ENCODE measurements around the gene SMARCE1. TPM values are rescaled to one million over a fixed set of nuclear protein-coding genes. Genes with fewer than 3 reads are reported as not detected.

SMARCE1 gene
- total RNA-seq, 2 donors from 2014 or later, result 98.1 to 114 TPM

DNA sequence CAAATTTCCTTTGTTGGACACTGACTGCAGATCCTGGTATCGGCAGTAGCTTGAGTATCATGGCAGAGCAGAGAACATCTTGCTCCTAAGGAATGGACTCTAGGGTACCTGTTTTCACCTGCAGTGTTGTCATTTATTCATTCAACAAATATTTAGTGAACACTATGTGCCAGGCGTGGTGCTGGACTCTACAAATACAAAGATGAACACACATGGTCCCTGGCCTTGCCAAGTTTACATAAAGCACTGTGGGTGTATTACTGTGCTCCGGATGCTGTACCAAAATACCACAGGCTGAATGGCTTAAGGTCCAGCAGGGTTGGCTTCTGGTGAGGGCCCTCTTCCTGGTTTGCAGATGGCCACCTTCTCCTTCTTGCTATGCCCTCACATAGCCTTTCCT, 68.1 kb downstream of the SMARCE1 start:
- no peak for ATAC-seq (replicated peaks in 1 of 2)
- no peaks in the 10 kb centered on the region for H3K27me3 Mint-ChIP-seq (ENCODE audit: low read depth)
- H3K27ac Mint-ChIP-seq, result no peak overlapping the region
- peaks cover 12 to 14% of the 10 kb centered on the region in 2 donors for H3K9me3 Mint-ChIP-seq
- H3K4me1 Mint-ChIP-seq (ENCODE audit: low read depth), result peaks cover 79% of the 10 kb centered on the region
- H3K36me3 Mint-ChIP-seq (ENCODE audit: insufficient read depth in 2 of 2), result peaks cover 15 to 32% of the 10 kb centered on the region in 2 donors
- no peak for DNase-seq
- H3K4me3 Mint-ChIP-seq, result no peak overlapping the region

DNA sequence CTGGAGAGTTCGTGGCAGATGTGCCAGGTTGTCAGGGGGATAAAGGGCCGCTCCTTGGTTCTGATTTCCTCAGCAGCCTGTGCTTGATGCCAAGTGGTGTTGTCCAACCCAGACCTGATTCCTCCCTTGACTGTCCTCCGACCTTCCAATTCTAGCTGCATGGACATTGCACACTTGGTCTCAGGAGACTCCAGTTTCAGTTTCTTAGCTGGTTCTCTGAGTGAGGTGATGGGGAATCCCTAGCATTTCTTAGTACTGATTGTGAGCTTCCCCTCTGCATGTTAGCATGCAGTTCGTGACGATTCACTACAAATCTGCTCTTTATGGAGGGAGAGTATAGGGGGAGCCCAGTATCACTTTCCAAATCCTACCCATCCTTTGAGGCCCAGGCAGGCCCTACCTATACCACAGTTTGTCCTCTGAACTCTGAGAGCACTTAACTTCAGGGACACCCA, 70.0 kb downstream of the SMARCE1 start:
- Mint-ChIP-seq H3K4me1 (ENCODE audit: low read depth) (peaks cover 71% of the 10 kb centered on the region), H3K27me3 (ENCODE audit: low read depth) (no peaks in the 10 kb centered on the region), H3K9me3 (peaks cover 10 to 15% of the 10 kb centered on the region in 2 donors), H3K36me3 (ENCODE audit: insufficient read depth in 2 of 2) (peaks cover 15 to 36% of the 10 kb centered on the region in 2 donors), H3K27ac (peak overlapping the region; percentile 68), H3K4me3 (peak overlapping the region; percentile 68 to 76)
- DNase-seq (no peak), ATAC-seq (replicated peaks in 1 of 2) (peak; percentile 78 to 79)

DNA sequence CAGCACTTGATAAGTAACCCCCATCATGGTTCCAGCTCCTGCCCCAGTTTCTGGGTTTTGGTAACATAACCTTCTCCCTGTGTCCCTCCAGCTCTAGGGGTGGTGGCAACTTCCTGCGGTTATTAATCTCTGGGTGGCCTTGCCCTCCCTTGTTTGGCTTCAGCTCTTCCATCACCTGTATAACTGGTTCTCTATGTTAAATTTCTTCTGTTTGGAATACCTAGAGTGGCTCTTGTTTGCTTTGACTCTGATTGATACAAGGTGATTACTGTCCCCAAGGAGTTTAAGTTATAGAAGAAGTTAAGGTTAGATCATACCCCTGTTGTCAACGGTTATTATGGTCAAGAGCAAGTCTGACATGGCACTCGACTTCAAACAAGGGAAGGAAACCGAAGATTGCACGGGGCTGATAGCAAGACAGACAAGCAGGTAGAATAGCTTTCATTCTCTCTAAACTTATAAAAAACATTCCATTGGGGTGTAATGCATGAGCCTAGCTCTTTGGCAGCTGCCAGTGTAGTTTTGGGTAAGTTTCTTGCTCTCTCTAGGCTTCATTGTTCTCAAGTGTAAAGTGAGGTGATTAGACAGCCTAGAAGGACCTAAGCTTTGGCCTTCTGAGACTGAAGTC, 71.4 kb downstream of the SMARCE1 start:
- no peak for DNase-seq
- ATAC-seq (replicated peaks in 1 of 2), result peak in 1 of 2 donors; percentile 20
- Mint-ChIP-seq H3K4me1 (ENCODE audit: low read depth) (peaks cover 67% of the 10 kb centered on the region), H3K36me3 (ENCODE audit: insufficient read depth in 2 of 2) (peaks cover 27 to 48% of the 10 kb centered on the region in 2 donors), H3K27ac (peak overlapping the region; percentile 54), H3K9me3 (peaks cover 23% of the 10 kb centered on the region in 2 donors), H3K4me3 (peak overlapping the region; percentile 58 to 67), H3K27me3 (ENCODE audit: low read depth) (no peaks in the 10 kb centered on the region)

Other genes starting within 250 kb of the SMARCE1 start
- 100 to 1,000 TPM; 324 to 425 TPM for gene TOP2A, start 229.9 kb downstream of the SMARCE1 start, total RNA-seq
- gene IGFBP4, start 204.4 kb downstream of the SMARCE1 start, total RNA-seq, result 10 to 100 TPM; 47.1 to 58.4 TPM
- gene TNS4, start 146.2 kb downstream of the SMARCE1 start, total RNA-seq, result 10 to 100 TPM in 1 of 2 donors, 1 to 10 TPM in 1; 9.9 to 10.6 TPM
- 100 to 1,000 TPM; 311 to 371 TPM for gene CCR7, start 82.3 kb downstream of the SMARCE1 start, total RNA-seq
- gene KRT222, start 17.4 kb upstream of the SMARCE1 start, total RNA-seq, result not detected
- gene KRT24, start 55.9 kb upstream of the SMARCE1 start, total RNA-seq, result not detected
- gene KRT25, start 107.5 kb upstream of the SMARCE1 start, total RNA-seq, result not detected
- not detected for gene KRT26, start 124.4 kb upstream of the SMARCE1 start, total RNA-seq
- gene KRT27, start 134.7 kb upstream of the SMARCE1 start, total RNA-seq, result not detected
- gene KRT28, start 152.1 kb upstream of the SMARCE1 start, total RNA-seq, result not detected
- 10 to 100 TPM; 59.1 to 59.3 TPM for gene KRT10, start 174.8 kb upstream of the SMARCE1 start, total RNA-seq
- not detected for gene KRT12, start 219.4 kb upstream of the SMARCE1 start, total RNA-seq
- not detected for gene KRT20, start 237.4 kb upstream of the SMARCE1 start, total RNA-seq